NOMO-1 (cell line): ENCODE data around the gene RBM27.
"Not testable (repeated sequence)": the region's sequence is repeated elsewhere in the genome, so short reads cannot be mapped to it uniquely, and the experiment has no call there.

Source experiments
- DNase-seq, 2 experiments: peaks; one replicate each; lab custom pipeline; 2025; ENCODE audit not compliant: unreplicated experiment in 2 of 2; lab: John Stamatoyannopoulos, UW

RBM27 gene

GRCh38 chr5:146205499-146206202 is 2.2 kb downstream of the RBM27 start:
- DNase-seq: no peak

- DNase-seq: no peak
Measured at GRCh38 chr5:146206257-146206656, 2.9 kb downstream of the RBM27 start.

GRCh38 chr5:146208916-146209522 is 5.6 kb downstream of the RBM27 start:
- DNase-seq: no peak

GRCh38 chr5:146209714-146210113 is 6.3 kb downstream of the RBM27 start:
- no peak for DNase-seq

- not testable (repeated sequence) for DNase-seq
Measured at GRCh38 chr5:146210810-146211209, 7.4 kb downstream of the RBM27 start.

- no peak for DNase-seq
Measured at GRCh38 chr5:146213210-146213826, 9.9 kb downstream of the RBM27 start.

- DNase-seq: not testable (repeated sequence)
Measured at GRCh38 chr5:146214881-146215280, 11.5 kb downstream of the RBM27 start.

- peak in 1 of 2 experiments; percentile 52 for DNase-seq
Measured at GRCh38 chr5:146218168-146218567, 14.8 kb downstream of the RBM27 start.

- no peak for DNase-seq
Measured at GRCh38 chr5:146219243-146219642, 15.8 kb downstream of the RBM27 start.

GRCh38 chr5:146221234-146221633 is 17.8 kb downstream of the RBM27 start:
- DNase-seq: no peak

GRCh38 chr5:146222005-146222404 is 18.6 kb downstream of the RBM27 start:
- no peak for DNase-seq

GRCh38 chr5:146223179-146223578 is 19.8 kb downstream of the RBM27 start:
- DNase-seq: no peak

GRCh38 chr5:146229222-146229621 is 25.8 kb downstream of the RBM27 start:
- DNase-seq: no peak

GRCh38 chr5:146232223-146232622 is 28.8 kb downstream of the RBM27 start:
- no peak for DNase-seq

- no peak for DNase-seq
Measured at GRCh38 chr5:146233441-146233840, 30.0 kb downstream of the RBM27 start.

GRCh38 chr5:146238973-146239372 is 35.6 kb downstream of the RBM27 start:
- no peak for DNase-seq

GRCh38 chr5:146240951-146241350 is 37.5 kb downstream of the RBM27 start:
- no peak for DNase-seq

- DNase-seq: no peak
Measured at GRCh38 chr5:146243247-146243646, 39.8 kb downstream of the RBM27 start.

GRCh38 chr5:146248561-146248960 is 45.2 kb downstream of the RBM27 start:
- no peak for DNase-seq

- DNase-seq: peak; percentile 5 to 23
Measured at GRCh38 chr5:146249801-146250200, 46.4 kb downstream of the RBM27 start.
